Liver (tissue), 3 donors: ENCODE data around the gene ARHGAP29.

Source experiments
- RAD21 ChIP-seq, 2 donors: IDR thresholded peaks; 2 replicates each; pipeline ENCODE4 v1.6.1; 2016; ENCODE audit warnings: antibody characterized with exemption in 2 of 2, mild to moderate bottlenecking in 2 of 2
- SP1 ChIP-seq: IDR thresholded peaks from 2 replicates; pipeline ENCODE4 v1.6.1; 2018; ENCODE audit warnings: antibody characterized with exemption, mild to moderate bottlenecking
- TAF1 ChIP-seq: conservative IDR thresholded peaks from 2 replicates; pipeline ENCODE4 v1.6.1; 2016; ENCODE audit warnings: antibody characterized with exemption, mild to moderate bottlenecking
- TF ChIP-seq, protein P1 (sequence below): IDR thresholded peaks from 2 replicates; pipeline ENCODE4 v1.6.1; 2016; ENCODE audit warnings: antibody characterized with exemption
- TF ChIP-seq, protein P2 (sequence below): fragments of 150-350 bp; IDR thresholded peaks from 2 replicates; pipeline ENCODE4 v1.5.1; 2017; ENCODE audit warnings: improper control_type of control experiment, low read depth, low read length; ENCODE audit not compliant: missing input control
- TF ChIP-seq, protein P3 (sequence below): IDR thresholded peaks from 2 replicates; pipeline ENCODE4 v1.6.1; 2016; ENCODE audit warnings: antibody characterized with exemption
- TF ChIP-seq, protein P4 (sequence below): IDR thresholded peaks from 2 replicates; pipeline ENCODE4 v1.6.1; 2016; ENCODE audit warnings: antibody characterized with exemption, mild to moderate bottlenecking
- donor health status: healthy.
- donor health status: healthy.

DNA sequence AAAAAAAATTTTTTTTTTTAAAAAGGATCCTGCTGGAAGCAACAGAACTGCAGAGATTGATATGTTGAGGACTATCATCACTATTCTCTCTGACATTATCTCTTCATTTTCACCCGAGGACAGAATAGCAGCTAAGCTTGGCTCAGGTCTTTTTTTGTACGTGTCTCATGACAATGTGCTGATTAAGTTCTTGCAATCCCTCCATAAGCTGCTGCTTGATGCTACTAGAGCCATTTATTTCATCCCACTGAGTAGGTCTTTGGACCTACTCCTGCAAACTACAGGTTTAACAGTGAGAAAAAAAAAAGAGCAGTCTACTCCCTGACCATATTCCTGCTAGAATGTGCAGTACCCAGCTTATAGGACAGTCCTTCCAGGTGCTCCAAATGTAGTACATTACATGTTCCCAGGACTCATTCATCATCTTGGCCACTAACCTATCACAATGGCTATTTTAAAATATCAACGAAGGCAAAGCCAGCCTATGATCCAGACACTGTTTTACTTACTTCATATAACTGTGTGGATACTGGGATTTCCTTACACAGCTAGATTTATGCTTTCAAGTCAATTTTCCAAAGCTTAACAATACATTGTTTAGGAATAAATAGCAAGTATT lies 54.1 kb downstream of the ARHGAP29 start:
- TF ChIP-seq, protein P1, sequence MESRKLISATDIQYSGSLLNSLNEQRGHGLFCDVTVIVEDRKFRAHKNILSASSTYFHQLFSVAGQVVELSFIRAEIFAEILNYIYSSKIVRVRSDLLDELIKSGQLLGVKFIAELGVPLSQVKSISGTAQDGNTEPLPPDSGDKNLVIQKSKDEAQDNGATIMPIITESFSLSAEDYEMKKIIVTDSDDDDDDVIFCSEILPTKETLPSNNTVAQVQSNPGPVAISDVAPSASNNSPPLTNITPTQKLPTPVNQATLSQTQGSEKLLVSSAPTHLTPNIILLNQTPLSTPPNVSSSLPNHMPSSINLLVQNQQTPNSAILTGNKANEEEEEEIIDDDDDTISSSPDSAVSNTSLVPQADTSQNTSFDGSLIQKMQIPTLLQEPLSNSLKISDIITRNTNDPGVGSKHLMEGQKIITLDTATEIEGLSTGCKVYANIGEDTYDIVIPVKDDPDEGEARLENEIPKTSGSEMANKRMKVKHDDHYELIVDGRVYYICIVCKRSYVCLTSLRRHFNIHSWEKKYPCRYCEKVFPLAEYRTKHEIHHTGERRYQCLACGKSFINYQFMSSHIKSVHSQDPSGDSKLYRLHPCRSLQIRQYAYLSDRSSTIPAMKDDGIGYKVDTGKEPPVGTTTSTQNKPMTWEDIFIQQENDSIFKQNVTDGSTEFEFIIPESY = no peak
- TF ChIP-seq, protein P2, sequence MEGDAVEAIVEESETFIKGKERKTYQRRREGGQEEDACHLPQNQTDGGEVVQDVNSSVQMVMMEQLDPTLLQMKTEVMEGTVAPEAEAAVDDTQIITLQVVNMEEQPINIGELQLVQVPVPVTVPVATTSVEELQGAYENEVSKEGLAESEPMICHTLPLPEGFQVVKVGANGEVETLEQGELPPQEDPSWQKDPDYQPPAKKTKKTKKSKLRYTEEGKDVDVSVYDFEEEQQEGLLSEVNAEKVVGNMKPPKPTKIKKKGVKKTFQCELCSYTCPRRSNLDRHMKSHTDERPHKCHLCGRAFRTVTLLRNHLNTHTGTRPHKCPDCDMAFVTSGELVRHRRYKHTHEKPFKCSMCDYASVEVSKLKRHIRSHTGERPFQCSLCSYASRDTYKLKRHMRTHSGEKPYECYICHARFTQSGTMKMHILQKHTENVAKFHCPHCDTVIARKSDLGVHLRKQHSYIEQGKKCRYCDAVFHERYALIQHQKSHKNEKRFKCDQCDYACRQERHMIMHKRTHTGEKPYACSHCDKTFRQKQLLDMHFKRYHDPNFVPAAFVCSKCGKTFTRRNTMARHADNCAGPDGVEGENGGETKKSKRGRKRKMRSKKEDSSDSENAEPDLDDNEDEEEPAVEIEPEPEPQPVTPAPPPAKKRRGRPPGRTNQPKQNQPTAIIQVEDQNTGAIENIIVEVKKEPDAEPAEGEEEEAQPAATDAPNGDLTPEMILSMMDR = no peak
- TF ChIP-seq TAF1 (no peak), SP1 (no peak), RAD21 (IDR thresholded peaks at IDR 0.05) (no peak)
- TF ChIP-seq, protein P3, sequence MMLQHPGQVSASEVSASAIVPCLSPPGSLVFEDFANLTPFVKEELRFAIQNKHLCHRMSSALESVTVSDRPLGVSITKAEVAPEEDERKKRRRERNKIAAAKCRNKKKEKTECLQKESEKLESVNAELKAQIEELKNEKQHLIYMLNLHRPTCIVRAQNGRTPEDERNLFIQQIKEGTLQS = no peak
- TF ChIP-seq, protein P4, sequence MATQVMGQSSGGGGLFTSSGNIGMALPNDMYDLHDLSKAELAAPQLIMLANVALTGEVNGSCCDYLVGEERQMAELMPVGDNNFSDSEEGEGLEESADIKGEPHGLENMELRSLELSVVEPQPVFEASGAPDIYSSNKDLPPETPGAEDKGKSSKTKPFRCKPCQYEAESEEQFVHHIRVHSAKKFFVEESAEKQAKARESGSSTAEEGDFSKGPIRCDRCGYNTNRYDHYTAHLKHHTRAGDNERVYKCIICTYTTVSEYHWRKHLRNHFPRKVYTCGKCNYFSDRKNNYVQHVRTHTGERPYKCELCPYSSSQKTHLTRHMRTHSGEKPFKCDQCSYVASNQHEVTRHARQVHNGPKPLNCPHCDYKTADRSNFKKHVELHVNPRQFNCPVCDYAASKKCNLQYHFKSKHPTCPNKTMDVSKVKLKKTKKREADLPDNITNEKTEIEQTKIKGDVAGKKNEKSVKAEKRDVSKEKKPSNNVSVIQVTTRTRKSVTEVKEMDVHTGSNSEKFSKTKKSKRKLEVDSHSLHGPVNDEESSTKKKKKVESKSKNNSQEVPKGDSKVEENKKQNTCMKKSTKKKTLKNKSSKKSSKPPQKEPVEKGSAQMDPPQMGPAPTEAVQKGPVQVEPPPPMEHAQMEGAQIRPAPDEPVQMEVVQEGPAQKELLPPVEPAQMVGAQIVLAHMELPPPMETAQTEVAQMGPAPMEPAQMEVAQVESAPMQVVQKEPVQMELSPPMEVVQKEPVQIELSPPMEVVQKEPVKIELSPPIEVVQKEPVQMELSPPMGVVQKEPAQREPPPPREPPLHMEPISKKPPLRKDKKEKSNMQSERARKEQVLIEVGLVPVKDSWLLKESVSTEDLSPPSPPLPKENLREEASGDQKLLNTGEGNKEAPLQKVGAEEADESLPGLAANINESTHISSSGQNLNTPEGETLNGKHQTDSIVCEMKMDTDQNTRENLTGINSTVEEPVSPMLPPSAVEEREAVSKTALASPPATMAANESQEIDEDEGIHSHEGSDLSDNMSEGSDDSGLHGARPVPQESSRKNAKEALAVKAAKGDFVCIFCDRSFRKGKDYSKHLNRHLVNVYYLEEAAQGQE = no peak
